Gastrocnemius medialis (tissue), 4 donors: Measurements from ENCODE around the gene ELAVL1. TPM values are rescaled to one million over a fixed set of nuclear protein-coding genes. Genes with fewer than 3 reads are reported as not detected.
A peak's percentile ranks its signal among the peaks of the same experiment; 100 is the strongest.

Experiments used
- ATAC-seq, 2 donors: fragments of 150-250 bp; one replicate each; pipeline ENCODE4 v1.9.1; 2016
- DNase-seq, 2 donors: peaks; one replicate each; pipeline ENCODE4 v3.0.0-alpha.2; 2019
- H3K27ac ChIP-seq, 4 donors: fragments of 200-600 bp; sonication (generic); 1 replicate in 1 of 4; 2 replicates in 3 of 4; pipeline ENCODE4 v1.5.1; 2016 to 2018; ENCODE audit warnings: mild to moderate bottlenecking in 2 of 4, moderate library complexity in 1 of 4
- H3K27me3 ChIP-seq, 3 donors: fragments of 200-600 bp; sonication (generic) in 2 of 3; 1 replicate in 1 of 3; 2 replicates in 2 of 3; pipeline versions ENCODE4 v1.5.1 to v1.6.0; 2016 to 2019; ENCODE audit warnings: mild to moderate bottlenecking in 1 of 3, moderate library complexity in 1 of 3
- H3K36me3 ChIP-seq, 2 donors: fragments of 200-600 bp; sonication (generic) in 1 of 2; one replicate each; pipeline ENCODE4 v1.5.1; 2017 to 2018
- H3K4me1 ChIP-seq, 2 donors: fragments of 200-600 bp; sonication (generic) in 1 of 2; one replicate each; pipeline ENCODE4 v1.5.1; 2016 to 2017; ENCODE audit warnings: mild to moderate bottlenecking in 2 of 2
- H3K4me3 ChIP-seq, 4 donors: fragments of 200-600 bp; sonication (generic) in 3 of 4; 1 replicate in 1 of 4; 2 replicates in 3 of 4; pipeline ENCODE4 v1.5.1; 2016 to 2019; ENCODE audit warnings: mild to moderate bottlenecking in 2 of 4
- H3K9me3 ChIP-seq, 3 donors: fragments of 200-600 bp; sonication (generic) in 2 of 3; 1 replicate in 1 of 3; 2 replicates in 2 of 3; pipeline ENCODE4 v1.5.1; 2016 to 2019
- CTCF ChIP-seq, 5 experiments: fragments of 450-650 bp in 3 of 5; fragments of 200-600 bp in 2 of 5; sonication (generic) in 2 of 5; IDR thresholded peaks in 4 of 5; conservative IDR thresholded peaks in 1 of 5; 1 replicate in 4 of 5; 2 replicates in 1 of 5; pipeline ENCODE4 v1.5.1; 2016 to 2019; ENCODE audit warnings: antibody characterized with exemption in 5 of 5, mild to moderate bottlenecking in 3 of 5, moderate library complexity in 3 of 5
- POLR2A ChIP-seq, 2 donors: fragments of 450-650 bp; IDR thresholded peaks; one replicate each; pipeline ENCODE4 v1.6.1; 2017; ENCODE audit warnings: antibody characterized with exemption in 2 of 2, mild to moderate bottlenecking in 2 of 2, moderate library complexity in 2 of 2
- in situ Hi-C, 4 donors: fragments of 200-750 bp; cut with MboI; loops; one replicate each; pipeline versions ENCODE4 v1.15.0 to v1.8.0; 2017; ENCODE audit warnings: low sequenced_read_pairs in 4 of 4
- intact Hi-C: fragments of 100-400 bp; cut with DNase I; formaldehyde crosslinking; loops from one replicate; pipeline ENCODE4 v1.15.1; 2023; ENCODE audit warnings: low total_unique reads
- total RNA-seq, 4 donors: library from RNA; depleted of rRNA; stranded (reverse); fragments of >200 nt; gene quantifications; one replicate each; pipeline versions ENCODE4 v1.1.0 to v1.2.3, GENCODE V29; 2016

Gene ELAVL1
- total RNA-seq, 4 donors from 2014 or later, result 18.2 to 40.5 (median 28.9) TPM

GRCh38 chr19:7982651-7983099 is 22.8 kb downstream of the ELAVL1 start:
- Histone ChIP-seq H3K4me1 (peaks cover 39 to 43% of the 10 kb centered on the region in 2 donors), H3K36me3 (peaks cover 0 to 21% of the 10 kb centered on the region in 2 donors), H3K27me3 (no peaks in the 10 kb centered on the region), H3K27ac (peak overlapping the region; percentile 41 to 74 (median 64)), H3K9me3 (no peaks in the 10 kb centered on the region), H3K4me3 (no peak overlapping the region)
- intact Hi-C loops (no loop called here), in situ Hi-C loops (no loop called here)
- DNase-seq (no peak), ATAC-seq (peak in 1 of 2 donors; percentile 8)
- no peak for TF ChIP-seq POLR2A (IDR thresholded peaks at IDR 0.05)
- no peak for TF ChIP-seq CTCF (IDR thresholded peaks at IDR 0.05 in 4 of 5, conservative IDR thresholded peaks at IDR 0.05 in 1 of 5)

- intact Hi-C loops (no loop called here), in situ Hi-C loops (no loop called here)
- peaks cover 33 to 37% of the 10 kb centered on the region in 2 donors for H3K4me1 ChIP-seq
- no peak for ATAC-seq
- H3K27me3 ChIP-seq, result no peaks in the 10 kb centered on the region
- no peaks in the 10 kb centered on the region for H3K9me3 ChIP-seq
- no peak overlapping the region for H3K4me3 ChIP-seq
- TF ChIP-seq POLR2A (IDR thresholded peaks at IDR 0.05) (no peak), CTCF (IDR thresholded peaks at IDR 0.05 in 4 of 5, conservative IDR thresholded peaks at IDR 0.05 in 1 of 5) (no peak)
- H3K27ac ChIP-seq, result peak overlapping the region; percentile 41 to 74 (median 64)
- peaks cover 0 to 21% of the 10 kb centered on the region in 2 donors for H3K36me3 ChIP-seq
- DNase-seq, result no peak
Observed at GRCh38 chr19:7982103-7982502, 23.3 kb downstream of the ELAVL1 start.

DNA sequence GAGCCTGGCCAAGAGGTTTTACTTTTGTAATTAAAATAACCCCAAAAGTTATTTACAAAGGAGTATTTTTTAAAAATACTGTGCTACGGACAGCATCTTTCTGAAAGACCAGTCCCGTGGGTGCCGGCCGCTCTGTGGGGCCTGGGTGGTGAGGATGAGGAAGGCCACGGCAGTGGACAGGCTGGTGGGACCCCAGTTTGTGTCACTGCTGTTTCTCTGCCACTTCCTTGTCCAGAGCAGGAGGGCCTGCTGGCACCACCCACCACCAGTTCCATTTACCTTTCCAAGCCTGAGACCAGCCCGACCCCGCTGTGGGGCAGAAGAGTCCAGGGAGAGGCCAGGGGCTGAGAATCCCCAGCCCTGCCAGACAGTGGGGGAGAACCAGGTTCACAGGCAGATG is 23.8 kb downstream of the ELAVL1 start:
- H3K4me3 ChIP-seq, result no peak overlapping the region
- intact Hi-C loops (no loop called here), in situ Hi-C loops (no loop called here)
- H3K36me3 ChIP-seq, result peaks cover 0 to 24% of the 10 kb centered on the region in 2 donors
- H3K9me3 ChIP-seq, result no peaks in the 10 kb centered on the region
- no peak for TF ChIP-seq POLR2A (IDR thresholded peaks at IDR 0.05)
- TF ChIP-seq CTCF (IDR thresholded peaks at IDR 0.05 in 4 of 5, conservative IDR thresholded peaks at IDR 0.05 in 1 of 5), result no peak
- DNase-seq (no peak), ATAC-seq (no peak)
- H3K27ac ChIP-seq, result peak overlapping the region; percentile 41 to 74 (median 64)
- no peaks in the 10 kb centered on the region for H3K27me3 ChIP-seq
- H3K4me1 ChIP-seq, result peaks cover 31 to 33% of the 10 kb centered on the region in 2 donors

- DNase-seq (no peak), ATAC-seq (no peak)
- intact Hi-C loops, result no loop called here
- no peaks in the 10 kb centered on the region for H3K27me3 ChIP-seq
- TF ChIP-seq POLR2A (IDR thresholded peaks at IDR 0.05) (no peak), CTCF (IDR thresholded peaks at IDR 0.05 in 4 of 5, conservative IDR thresholded peaks at IDR 0.05 in 1 of 5) (no peak)
- H3K4me1 ChIP-seq, result peaks cover 26 to 28% of the 10 kb centered on the region in 2 donors
- in situ Hi-C loops, result no loop called here
- H3K9me3 ChIP-seq, result no peaks in the 10 kb centered on the region
- no peak overlapping the region for H3K4me3 ChIP-seq
- H3K27ac ChIP-seq, result peak overlapping the region in 1 of 4 donors; percentile 64
- H3K36me3 ChIP-seq, result peaks cover 0 to 26% of the 10 kb centered on the region in 2 donors
Observed at GRCh38 chr19:7981199-7981598, 24.2 kb downstream of the ELAVL1 start.

DNA sequence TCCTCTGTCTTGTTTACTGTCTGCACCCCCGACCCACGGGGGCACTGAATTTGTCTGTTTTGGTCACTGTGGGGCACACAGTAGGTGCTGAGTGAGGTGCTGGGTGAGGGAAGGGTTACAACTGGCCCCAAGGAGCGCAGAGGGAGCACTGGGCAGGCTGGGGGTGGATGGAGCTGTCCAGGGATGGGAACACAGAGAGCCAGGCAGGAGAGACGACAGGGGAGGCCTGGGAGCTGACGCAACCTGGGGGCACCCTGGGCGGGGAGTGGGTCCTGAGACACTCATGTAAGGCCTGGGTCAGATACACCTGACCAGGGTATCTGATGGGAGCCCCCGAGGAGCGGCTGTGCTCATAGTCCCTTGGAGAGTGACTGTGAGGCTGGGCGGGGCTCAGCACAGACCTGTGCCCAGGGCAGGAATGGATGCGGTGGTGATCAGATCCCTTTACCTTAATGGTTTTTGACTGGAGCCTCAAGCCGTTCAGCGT is 24.8 kb downstream of the ELAVL1 start:
- DNase-seq (no peak), ATAC-seq (no peak)
- TF ChIP-seq POLR2A (IDR thresholded peaks at IDR 0.05) (no peak), CTCF (IDR thresholded peaks at IDR 0.05 in 4 of 5, conservative IDR thresholded peaks at IDR 0.05 in 1 of 5) (no peak)
- no peaks in the 10 kb centered on the region for H3K27me3 ChIP-seq
- intact Hi-C loops (no loop called here), in situ Hi-C loops (no loop called here)
- H3K4me3 ChIP-seq, result no peak overlapping the region
- H3K27ac ChIP-seq, result peak overlapping the region in 1 of 4 donors; percentile 64
- H3K36me3 ChIP-seq, result peaks cover 0 to 26% of the 10 kb centered on the region in 2 donors
- no peaks in the 10 kb centered on the region for H3K9me3 ChIP-seq
- peaks cover 23 to 24% of the 10 kb centered on the region in 2 donors for H3K4me1 ChIP-seq
